HG03342 (cell line): ENCODE results near the gene PTPRN2.

Source experiments
- ATAC-seq: cut with Tn5 transposase; IDR thresholded peaks from one replicate; pipeline ENCODE4 v1.9.1; 2021; ENCODE audit warnings: mild to moderate bottlenecking, moderate library complexity; ENCODE audit not compliant: unreplicated experiment

PTPRN2 gene

DNA sequence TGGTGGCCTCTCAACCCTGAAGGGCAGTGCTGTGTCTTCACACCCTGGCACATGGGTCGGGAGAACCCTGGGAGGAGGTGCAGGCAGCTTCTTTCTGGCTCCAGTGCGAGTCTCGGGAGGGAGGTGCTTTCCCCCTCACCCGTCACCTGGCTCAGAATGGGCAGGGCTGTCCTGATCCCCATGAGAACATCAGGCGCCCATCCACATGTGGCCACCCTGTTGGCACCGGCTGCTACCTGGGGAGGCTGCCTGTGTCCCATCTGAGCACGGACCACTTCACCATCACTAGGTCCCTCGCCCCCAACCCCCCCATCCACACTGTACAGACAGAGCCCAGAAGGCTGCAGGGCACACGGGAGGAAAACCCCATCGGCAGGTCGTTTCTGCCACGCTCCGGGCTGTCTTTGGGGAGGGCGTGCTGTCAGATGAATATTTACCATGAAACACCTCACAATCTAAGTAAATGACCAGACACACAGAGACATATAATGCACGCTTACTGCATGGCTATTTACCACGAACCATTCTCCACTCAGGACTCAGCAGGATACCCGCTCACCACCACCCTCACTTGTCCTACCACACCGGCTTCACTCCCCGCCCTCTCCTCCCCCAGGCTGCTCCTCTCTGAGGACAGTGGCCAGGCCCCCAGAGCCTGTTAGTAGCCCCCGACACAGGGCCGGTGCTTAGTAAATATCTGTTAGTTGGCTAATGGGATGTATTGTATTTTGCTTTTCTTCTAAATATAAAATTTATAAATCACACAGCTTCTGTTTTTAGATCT lies 968.6 kb downstream of the PTPRN2 start:
- no peak for ATAC-seq

DNA sequence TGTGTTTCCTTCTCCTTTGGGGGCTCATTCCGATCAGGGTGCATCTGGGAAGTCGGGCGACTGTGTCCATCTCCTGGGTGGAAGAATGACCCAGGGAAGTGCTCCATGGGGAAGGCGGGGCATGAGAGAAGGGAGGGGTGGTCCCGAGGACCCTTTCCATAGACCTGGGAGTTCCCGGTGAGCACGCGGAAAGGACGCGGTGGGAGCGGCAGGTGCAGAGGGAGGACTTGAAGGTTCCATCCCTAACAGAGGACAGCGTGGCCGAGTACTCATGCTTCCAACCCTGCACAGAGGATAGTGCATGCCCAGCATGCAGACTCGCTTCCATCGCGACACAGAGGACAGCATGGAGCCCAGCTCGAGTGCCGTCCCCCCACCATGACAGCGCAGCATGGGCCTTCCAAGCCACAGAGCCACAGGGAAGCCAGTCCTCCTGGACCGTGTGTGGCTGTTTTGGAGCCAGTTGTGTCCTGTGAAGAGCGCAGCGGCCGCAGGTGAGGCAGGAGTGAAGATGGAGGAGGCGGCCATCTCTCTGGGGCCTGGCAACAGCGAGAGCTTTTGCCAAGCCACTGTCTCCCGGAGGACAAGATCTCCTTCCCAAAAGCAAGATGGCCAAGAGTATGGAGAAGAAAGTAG lies 969.4 kb downstream of the PTPRN2 start:
- ATAC-seq = no peak

DNA sequence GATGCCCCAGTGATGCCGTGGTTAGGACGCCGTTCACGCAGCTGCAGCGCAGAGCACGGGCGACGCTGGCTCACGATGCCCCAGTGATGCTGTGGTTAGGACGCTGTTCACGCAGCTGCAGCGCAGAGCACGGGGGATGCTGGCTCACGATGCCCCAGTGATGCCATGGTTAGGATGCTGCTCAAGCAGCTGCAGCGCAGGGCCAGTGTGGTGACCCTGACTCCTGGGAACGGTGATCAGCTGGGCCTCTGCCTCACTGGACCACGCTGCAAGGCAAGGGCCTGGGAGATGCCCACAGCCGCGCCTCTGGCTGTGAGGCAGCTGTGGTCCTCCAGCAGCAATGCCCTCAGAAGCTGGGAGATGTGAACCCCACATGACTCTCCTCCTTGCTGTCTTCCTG lies 970.2 kb downstream of the PTPRN2 start:
- no peak for ATAC-seq

DNA sequence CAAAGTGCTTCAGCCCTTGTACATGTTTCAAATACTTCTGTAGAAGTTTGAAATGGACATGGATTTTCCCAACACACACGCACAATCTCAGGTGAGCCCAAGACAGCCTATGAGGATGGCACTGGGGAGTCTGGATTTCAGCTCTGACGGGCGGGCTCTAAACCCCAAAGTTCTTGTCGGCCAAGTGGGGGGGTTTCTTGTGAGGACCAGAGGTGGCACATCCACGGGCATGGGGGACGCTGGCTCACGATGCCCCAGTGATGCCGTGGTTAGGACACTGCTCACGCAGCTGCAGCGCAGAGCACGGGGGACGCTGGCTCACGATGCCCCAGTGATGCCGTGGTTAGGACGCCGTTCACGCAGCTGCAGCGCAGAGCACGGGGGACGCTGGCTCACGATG lies 970.7 kb downstream of the PTPRN2 start:
- ATAC-seq = no peak

DNA sequence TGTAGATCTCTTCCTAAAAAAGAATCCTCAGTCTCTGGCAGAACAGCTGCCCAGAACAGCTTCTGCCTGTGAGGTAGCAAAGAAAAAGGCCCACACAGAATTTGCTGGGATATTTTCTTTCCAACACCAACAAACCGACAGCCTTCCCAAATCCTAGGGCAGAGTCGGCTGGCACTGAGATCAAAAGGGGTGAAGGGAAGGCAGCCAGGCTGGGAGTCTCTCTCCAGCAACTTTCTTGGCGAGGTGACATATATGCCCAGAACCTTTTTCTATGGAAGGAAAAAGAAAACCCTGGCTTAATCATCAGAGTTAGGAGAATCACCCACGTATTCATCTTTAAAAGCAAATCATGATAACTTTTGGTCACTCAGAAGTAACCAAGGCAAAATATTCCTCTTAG lies 971.2 kb downstream of the PTPRN2 start:
- no peak for ATAC-seq

DNA sequence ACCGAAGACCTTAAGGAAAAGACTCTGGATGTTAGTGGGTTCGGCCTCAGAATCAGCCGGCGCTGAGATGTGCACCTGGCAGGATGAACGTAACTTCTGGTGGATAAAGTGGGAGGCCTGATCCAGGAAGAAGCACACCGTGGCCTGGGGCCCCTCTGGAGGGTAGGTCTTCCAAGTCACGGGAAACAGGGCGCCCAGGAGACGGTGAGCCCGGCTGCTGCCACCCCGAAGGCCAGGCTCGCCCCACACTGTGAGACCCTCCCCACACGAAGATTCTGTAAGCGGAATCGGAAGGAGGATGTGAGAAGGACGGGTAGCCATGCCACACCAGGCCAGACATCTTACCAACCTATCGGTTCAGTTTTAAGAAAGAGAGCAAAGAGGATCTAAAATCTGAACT lies 971.8 kb downstream of the PTPRN2 start:
- no peak for ATAC-seq

DNA sequence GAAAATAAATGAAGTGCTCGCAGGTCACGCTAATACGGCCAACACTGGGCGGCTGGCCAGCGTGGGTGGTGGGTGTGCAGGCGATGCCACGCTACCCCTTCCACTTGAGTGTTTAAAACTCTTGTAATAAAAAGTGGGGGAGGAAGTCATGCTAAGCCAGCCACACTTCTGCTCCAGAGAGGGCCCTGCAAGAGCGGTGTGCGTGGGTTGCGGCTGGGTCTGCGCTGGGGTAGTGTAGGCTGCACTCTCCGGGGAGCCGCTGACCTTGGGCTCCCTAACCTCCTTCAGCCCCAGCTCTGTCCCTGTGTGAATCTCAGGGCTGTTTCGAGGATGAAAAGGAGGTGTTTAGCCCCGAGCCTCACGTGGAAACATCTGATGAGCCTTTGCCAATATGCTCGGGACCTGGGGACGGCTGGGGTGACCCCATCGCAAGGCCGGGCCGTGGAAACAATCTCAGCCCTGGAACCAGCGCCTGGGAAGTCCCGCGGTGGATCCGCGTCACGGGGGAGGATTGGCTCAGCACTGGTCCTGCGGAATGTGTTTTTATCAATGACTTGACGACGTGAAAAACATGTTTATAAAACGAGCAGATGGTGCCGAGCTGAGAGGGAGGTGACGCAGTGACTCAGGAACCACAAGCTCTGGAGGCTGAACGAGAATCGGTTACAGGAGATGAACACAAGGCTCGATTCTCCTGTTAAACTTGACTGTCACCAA lies 972.4 kb downstream of the PTPRN2 start:
- ATAC-seq = no peak

DNA sequence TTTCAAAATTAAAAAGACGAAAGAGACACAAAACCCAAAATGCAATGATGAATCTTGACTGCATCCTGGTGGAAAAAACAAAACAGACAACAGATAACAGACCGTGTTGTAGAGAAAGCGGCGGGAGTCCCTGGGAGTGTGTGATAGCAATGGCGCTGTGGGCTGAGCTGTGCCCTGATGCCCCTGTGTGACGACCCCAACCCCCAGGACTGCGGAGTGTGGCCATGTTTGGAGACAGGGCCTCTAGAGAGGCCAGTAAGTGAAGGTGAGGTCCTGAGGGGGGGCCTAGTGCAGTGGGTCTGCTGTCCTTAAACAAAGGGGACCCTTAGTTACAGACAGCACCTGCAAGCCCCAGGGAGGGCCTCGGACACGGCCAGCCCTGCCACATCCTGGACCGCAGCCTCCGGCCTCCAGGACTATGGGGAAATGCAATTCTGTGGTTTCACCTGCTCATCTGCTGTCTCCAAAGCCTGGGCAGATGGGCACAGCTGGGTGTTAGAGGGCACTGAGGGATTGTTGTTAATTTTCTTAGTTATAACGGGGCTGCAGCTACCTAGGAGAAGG lies 973.1 kb downstream of the PTPRN2 start:
- ATAC-seq = no peak

DNA sequence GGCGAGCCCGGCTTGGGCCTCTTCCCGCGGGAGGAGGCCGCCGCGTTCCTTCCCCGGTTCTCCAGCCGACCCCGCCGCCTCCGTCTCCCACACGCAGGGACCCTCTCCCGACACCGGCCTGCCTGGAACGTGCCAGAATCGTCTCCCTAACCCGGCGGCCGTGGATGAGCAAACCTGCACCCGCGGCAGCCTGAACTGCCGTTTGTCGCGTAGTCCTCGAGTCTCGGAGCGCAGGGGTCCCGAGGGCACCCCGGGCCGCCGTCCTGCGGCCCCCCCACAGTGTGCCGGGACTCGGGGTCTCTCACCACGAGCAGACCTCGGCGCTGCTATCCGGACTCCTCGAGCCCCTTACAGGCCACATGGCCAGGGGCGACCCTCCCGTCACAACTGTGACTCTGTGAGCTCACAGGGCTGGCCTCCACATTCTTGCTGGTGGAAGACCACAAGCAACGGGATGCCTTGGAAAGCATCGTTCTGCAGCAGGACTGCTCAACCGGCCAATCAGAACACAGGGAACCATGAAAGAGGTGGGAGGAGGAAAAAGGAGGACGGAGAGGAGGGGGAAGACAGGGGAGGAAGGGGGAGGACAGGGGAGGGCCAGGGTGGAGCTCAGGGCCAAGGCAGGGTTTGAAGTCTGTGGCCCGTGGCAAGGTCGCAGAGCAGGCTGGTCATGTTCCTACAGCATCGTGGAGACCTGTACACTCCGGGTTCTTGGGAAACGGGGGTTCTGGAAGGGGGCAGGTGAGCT lies 973.9 kb downstream of the PTPRN2 start:
- ATAC-seq = no peak

DNA sequence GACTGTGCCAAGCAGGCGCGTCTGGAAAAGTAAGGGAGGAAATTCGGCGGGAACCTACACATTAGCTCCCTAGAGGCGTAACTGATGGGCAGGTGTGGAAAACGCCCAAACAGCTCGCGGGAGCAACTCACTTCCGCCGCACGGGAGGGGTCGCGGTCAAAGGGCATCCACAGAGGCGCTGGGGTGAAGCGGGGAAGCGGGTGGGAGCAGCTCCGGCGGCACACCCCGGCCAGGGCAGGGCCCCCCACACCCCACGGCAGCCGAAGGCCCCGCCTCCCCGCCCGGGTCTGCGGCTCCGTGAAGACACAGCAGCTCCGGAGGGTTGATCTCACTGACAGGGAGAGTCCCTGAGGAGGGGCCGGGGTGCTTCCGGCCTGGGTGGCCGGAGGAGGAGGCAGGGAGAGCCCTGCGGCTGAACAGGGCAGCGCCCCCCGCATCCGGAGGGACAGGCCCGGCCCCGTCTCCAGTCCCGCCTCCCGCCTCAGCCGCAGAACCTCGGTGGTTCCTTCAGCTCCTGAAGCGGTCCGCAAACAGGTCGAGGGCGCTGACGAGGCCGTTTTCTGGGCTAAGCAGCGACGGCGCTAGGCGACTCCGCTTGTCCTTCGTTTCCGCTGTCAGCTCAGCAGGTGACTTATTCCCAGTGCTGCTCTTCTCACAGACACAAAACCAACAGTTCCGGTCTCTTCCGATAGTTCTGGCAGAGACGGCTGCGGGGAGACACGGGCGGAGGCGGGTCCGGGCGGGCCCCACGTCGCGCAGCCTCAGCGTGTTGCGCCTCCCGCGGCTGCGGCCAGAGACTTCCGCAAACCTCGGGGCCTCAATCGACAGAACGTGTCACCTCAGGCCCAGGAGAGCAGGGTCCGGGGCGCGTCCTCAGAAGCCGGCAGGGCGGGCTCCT lies 974.7 kb downstream of the PTPRN2 start:
- peak; percentile 78 for ATAC-seq

DNA sequence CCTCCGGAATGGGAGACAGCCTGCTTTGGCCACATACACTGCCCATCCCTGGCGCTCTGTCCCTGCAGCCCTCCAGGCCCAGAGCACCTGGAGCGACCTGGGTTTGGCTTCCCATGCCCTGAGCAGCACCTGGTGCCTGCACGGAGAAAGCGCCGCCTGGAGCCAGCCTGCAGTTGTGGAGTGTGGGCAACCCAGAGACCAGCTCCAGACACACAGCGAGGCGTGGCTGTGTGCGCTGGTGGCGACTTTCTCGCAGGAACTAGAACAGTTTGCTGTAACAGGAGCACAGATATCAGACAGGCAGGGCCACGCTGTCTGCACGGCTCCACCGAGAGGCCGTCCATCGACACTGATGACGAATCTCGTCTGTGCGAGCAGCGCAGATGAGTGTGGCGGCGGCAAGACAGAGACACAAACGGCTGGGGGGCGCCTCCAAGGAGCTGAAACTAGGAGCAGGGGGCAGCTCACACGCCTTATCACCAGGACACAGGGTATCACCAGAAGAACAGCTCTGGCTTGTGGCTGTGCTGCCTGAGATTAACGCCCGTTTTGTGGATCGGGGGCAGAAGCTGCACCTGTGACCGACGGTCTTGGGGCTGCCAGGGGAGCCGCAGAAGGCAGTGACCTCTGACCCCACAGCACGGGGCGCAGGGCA lies 975.5 kb downstream of the PTPRN2 start:
- no peak for ATAC-seq

DNA sequence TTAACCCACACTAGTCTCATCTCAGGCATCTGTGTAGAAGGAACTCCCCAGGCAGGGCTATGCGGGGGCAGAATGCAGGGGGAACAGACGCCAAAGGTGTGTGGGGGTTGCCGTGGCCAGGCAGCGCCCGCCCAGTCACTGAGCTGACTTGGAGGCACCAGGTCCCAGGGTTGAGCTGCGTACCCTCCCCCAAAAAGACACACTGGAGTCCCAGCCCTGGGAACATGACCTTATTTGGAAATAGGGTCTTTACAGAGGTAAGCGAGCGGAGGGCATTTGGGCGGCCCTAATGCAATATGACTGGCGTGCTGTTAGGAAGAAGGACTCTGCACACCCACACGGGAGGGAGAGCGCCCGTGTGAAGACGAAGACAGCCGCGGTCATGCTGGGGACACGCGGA lies 976.3 kb downstream of the PTPRN2 start:
- ATAC-seq = no peak

DNA sequence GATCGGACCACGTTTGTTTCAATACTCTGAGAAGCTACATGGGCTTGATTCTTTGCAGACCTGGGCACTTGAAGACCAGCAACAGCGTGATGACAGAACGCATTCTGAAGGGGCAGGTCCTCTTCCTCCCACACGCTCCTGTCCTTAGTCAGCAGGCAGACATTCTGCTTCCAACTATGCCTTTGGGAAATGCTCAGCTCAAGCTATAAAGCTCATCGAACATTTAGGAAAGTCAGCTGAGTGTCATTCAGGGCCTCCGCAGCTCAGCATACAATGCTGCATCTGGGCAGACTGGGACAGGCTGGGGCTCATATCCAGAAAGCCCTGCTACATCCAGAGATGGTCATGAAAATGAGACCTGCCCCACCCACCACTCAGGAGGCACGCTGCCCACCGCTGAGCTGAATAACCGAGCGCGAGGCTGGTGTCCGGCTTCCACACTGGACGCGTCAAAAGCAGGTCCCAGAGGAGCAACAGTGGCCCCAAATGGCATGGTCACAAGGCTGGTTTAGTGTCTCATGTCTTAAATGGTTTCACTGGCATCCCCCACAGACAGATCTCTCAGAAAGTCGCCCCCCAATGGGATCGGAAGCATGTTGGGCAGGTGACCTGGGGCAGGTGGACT lies 976.8 kb downstream of the PTPRN2 start:
- ATAC-seq = no peak

DNA sequence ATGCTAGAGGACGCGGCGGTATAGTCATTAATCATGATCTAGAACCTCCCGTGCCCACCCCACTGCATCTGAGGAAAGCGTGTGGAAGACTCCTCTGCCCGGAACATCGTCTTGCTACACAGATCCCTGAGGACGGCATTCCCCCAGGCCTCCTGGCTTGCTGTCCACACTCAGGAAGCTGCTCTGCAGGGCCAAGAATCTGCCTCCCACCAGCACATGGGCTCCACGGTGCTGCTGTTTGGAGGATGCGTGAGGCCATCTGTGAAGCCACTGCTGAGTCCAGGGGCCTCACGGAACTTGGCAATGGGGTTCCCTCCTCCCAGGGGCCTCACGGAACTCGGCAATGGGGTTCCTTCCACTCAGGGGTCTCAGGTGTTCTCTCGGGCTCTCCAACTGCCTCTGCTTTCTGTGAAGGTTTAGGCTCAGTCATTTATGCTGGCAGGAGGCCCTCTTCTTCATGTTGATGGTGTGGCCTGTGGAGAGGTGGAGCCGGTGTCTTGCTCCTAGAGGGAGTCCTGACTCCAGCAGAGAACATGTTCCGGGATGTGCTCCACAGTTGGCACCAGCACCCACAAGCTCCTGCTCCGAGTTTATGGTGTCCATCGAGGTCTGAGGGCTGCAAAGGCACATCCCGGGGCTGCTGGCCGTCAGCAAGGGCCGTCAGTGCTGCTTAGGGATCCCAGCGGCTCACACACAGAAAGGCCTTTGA lies 977.5 kb downstream of the PTPRN2 start:
- no peak for ATAC-seq

DNA sequence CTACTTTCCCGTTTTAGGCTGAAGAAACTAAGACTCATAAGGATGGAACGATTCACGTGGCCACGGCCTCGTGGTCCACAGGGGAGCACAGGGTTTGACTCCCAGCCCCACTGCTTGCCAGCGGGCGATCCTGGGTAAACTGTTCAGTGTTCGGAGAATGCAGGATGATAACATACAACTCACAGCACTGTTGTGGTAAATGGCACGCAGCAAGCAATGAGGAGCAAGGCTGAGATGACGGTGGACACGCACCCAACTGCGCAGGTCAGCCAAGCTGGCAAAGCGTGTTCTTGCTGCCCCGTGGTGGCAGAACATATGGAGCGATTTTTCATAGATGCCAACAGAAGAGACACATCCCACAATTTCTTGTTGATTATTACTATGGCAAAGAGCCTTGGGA lies 978.1 kb downstream of the PTPRN2 start:
- no peak for ATAC-seq

DNA sequence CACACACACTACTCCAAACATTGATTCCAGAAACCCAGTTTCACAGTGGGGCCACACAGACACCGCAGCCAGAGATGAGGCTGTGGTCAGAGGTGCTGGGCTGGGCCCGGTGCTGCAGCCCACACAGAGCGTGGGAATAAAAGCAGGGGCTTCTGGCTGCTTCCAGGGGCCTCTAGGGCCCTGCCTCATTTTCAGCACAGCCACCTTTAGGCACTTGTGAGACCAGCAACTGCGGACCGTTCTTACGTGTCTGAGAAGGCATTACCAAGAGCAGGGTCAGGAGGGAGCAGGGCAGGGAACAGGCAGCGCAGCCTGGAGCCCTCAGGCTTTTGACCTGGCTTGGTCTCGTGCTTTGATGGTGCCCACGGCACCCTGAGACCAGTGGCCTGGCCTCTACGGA lies 980.4 kb downstream of the PTPRN2 start:
- no peak for ATAC-seq

DNA sequence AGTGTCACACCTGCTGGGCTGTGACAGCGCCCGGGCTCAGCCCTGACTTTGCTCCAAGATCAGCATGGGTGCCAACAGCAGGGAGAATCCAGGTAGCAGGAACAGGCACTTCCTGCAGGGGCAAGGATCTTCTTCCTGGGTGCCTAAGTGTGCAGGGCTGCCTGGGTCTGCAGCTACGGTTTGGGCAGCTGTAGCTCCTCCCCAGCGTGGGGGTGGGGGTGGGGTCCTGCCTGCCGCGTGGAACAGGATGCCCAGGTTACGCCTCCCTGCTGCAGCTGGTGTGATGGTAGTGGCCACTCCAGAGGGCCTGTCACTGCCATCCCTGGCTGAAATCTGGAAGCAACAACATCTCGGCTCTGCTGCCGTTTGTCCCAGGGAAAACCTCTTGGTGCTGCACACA lies 981.5 kb downstream of the PTPRN2 start:
- ATAC-seq = no peak

DNA sequence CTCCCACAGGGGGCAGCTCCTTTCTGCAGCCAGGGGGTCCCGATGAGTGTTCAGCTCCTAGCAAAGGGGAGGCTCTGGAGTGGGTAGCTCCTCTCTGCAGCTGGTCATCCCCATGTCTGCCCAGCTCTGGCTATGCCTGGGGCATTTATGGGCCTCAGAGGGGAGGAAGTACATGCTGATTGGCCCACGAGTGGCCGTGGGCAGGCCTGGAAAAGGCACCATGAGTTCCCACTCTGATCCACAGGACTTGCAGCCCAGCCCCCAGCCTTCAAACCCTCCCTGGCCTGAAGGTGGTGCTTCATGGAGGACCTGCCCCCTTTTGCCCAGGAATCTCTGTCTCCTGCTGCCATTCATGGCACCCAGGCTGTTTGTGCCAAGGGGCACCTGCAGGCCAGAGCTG lies 982.0 kb downstream of the PTPRN2 start:
- no peak for ATAC-seq
